NT2/D1 (cell line): Measurements from ENCODE around the gene DLG2.

Source experiments
- SUZ12 ChIP-seq: IDR thresholded peaks from 2 replicates; pipeline ENCODE4 v1.6.1; 2011; ENCODE audit not compliant: insufficient read length, insufficient read depth; ENCODE audit errors: extremely low read depth
- YY1 ChIP-seq: IDR thresholded peaks from 2 replicates; pipeline ENCODE4 v1.6.1; 2011; ENCODE audit not compliant: insufficient read length, insufficient read depth
- ZNF274 ChIP-seq: IDR thresholded peaks from 2 replicates; pipeline ENCODE4 v1.6.1; 2011; ENCODE audit warnings: mild to moderate bottlenecking, low read depth, low read length

- TF ChIP-seq YY1 (no peak), ZNF274 (no peak), SUZ12 (no peak)
These were observed 1944.6 kb downstream of the DLG2 start for GRCh38 chr11:83682611-83682973.
